GM21529 (cell line): ENCODE data around the gene ACAP2.

ENCODE experiments used
- ATAC-seq: cut with Tn5 transposase; IDR thresholded peaks from one replicate; pipeline ENCODE4 v1.9.1; 2021; ENCODE audit not compliant: unreplicated experiment

Gene ACAP2

DNA sequence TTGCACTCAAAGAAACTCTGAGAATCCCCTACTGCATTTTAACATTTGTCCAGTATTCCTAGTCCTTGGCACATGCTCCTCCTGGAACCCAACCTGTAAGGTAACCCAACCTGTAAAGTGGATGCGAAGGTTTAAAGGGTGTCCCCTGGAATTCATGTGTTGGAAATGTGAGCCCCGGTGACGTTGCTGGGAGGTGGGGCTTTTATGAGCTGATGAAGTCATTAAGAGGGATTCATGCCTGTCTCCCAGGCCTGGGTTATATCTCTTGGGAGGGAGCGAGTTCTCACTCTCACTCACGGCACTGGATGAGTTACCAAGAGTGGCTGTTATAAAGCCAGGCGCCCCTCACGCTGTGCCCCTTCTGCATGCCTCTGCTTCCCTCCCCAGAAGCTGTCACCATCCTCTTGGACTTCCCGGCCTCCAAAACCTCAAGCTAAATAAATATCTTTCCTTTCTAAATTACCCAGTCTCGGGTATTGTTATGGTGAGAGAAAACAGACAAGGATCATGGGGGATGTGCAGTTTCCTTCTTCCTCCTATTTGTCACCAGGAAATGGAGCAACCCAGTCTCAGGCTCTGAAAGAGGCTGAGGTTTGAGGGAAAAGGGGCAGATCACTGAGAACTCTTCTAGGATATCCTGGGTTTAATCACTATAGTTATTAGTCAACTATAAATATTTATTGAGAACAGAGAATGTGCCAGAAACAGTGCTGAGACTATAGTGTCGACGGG is 179.5 kb downstream of the ACAP2 start:
- no peak for ATAC-seq

GRCh38 chr3:195261925-195262324 is 180.9 kb downstream of the ACAP2 start:
- ATAC-seq: no peak

DNA sequence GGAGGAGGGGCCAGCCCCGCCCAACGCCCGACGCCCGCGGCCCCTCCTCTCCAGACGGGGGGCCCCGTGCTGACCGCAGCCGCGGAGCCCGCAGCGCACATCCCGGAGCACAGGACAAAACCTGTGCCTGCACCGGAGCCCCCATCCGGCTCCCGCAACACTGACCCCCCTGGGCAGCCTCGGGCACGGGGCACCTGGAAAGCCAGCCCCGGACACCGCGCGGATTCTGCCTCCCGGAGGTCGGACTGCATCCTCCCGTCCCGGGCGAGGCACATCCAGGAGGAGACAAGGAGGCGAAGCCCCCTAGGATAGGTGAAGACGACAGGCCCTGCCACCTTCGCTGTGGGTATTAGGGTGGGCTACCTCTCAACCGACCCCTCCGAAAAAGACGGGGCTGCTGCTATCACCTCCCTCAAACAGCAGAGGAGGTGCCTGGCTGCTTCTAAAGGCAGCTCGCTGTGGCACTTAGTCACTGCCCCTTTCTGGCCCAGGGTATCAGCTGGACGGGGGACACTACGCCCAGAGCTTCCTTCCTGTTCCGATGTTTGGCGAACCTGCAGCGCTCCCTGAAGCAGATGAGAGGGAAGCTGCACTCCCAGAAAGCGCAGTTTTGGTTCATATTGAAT is 182.4 kb downstream of the ACAP2 start:
- peak; percentile 6 for ATAC-seq

GRCh38 chr3:195259475-195260279 is 183.1 kb downstream of the ACAP2 start:
- peak; percentile 74 for ATAC-seq

DNA sequence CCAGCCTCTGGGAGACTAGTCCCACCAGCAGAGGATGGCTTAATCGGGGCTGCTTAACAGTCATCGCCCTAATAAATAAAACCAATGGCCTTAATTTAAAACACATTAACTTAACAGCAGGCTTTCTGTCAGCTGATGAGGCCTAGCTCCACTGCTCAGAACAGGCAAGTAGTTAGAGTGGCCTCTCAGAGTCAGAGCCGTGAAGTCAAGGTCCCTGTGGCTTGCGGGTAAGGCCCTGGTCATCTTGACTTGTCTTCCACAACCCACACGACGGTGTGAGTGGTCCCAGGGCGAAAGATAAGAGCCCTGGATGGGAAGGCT is 183.7 kb downstream of the ACAP2 start:
- ATAC-seq: no peak

GRCh38 chr3:195258449-195259153 is 184.2 kb downstream of the ACAP2 start:
- no peak for ATAC-seq

- no peak for ATAC-seq
Measured at GRCh38 chr3:195257454-195258448, 185.1 kb downstream of the ACAP2 start.

DNA sequence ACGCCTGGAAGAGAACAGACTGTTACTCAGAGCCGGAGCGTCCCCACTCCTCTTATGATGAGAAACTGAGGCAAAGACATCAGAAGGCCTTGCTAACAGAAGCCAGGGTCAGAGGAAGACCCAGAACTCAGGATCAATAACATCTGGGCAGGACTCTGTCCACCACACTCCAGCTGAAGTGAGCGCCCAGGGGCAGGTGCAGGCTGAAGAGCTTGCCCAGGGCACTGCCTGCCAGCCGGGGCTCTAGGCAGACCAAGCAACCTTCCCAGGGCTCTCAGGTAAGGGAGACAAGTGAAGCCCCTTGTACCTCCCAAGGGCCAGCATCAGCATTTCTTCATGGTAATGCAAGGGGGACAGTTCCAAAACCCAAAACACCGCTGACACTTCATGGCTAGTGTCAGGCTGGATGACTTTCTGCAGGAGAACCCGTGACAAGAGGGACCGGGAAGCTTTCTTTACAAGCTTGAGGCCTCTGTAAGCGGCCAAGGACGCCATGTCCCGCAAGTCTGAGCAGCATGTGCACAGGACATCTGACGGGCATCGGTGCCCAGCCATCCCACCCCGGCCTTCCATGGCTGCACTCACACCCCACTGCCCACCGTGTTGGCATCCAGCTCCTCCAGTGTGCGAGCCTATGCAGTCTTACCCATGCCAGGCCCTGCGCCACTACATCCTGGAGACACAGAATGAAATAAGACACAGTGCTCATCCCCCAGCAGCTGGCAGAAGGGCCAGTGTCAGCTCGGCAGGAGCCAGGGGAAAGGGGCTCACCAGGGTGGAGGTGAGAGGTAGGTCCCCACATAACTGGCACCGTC is 186.0 kb downstream of the ACAP2 start:
- no peak for ATAC-seq

- ATAC-seq: no peak
Measured at GRCh38 chr3:195255571-195256501, 187.0 kb downstream of the ACAP2 start.

DNA sequence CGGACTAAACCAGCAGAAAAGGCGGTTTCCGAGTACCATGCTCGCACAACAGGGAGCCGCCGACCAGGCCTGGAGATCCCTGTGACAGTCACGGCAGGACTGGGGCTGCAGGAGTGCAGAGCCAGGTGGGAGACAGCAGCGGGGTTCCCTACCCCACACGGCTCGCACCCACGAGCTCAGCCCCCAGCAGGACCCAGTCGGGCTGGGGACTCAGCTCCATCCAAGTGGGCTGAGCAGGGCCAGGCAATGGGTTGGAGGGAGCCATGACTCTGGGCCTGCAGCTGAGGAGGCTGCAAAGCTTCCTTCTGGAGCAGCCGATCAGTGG is 187.7 kb downstream of the ACAP2 start:
- ATAC-seq: no peak

GRCh38 chr3:195254454-195255175 is 188.2 kb downstream of the ACAP2 start:
- ATAC-seq: no peak

DNA sequence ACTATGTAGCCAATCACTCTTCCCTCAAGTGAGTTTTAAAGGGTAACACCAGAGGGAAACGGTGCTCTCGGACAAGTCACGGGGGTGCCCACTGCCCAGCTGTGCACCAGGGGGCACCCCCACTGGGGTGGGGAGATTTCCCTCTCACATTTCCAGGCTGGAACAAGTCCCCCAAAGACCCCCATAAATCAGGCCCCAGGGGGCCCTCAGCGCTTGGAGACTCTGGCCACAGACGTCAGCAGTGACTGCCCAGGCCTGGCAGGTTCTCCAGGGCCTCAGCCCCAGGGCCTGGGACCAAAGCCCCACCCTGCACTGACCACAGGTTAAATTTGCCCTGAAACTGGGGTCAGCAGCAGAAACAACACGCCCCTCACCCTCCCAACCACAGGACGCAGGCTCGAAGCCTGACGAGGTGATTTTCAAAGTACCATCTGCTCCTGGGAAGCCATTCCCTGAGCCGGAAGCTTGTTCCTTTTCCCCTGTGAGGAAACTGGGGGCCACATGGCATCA is 188.8 kb downstream of the ACAP2 start:
- no peak for ATAC-seq

- no peak for ATAC-seq
Measured at GRCh38 chr3:195251336-195252065, 191.3 kb downstream of the ACAP2 start.

DNA sequence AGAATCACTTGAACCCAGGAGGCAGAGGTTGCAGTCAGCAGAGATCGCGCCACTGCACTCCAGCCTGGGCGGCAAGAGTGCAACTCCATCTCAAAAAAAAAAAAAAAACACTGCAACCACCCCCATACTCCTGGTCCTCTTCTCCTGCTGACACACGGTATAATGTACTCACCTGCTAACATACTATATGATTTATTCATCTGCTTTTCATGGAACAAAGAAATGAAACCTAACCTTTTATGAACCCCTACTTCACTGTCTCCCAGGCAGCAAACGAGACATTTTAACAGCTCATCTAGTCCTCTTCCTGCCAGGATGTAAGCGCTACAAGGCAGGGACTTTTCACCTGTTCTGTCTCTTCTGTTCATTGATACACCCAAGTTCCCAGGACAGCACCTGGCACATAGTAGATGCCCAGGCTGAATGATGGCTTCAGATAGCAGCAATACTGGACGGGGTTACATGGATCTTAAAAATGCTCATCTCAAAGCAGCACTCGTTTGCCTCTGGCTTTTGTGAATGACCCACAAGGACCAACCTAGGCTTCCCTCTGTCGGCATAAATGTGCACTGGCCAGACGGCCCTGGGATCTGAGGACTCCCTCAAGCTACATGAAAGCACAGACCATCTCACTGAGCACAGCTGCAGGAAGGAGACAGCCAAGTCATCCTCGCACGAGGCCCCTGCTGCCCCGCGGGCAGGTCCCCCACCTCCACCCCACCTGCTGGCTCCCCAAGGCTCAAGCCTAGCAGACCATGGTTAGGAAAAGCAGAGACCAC is 192.2 kb downstream of the ACAP2 start:
- no peak for ATAC-seq

DNA sequence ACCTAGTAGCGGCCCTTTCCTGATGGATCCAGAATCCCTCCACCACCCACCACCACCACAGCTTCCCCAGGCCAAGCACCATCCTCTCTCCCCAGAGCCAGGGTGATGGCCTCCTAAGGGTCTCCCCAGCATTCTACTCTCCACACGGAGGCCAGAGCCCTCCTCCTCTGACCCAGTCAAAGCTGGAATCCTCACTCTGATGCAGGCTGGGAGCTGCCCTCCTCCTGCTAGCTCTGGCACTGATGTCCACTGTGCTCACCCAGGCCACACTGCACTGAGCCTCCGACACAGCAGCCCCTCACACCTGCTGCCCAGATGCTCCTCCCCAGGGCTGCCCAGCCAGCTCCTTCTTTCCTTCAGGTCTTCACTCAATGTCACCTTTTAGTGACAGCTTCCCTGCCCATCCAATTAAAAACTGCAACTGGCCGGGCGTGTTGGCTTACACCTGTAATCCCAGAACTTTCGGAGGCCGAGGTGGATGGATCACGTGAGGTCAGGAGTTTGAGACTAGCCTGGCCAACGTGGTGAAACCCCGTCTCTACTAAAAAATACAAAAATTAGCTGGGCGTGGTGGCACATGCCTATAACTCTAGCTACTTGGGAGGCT is 192.9 kb downstream of the ACAP2 start:
- ATAC-seq: no peak
